ENCODE data around the gene CHST8.

Gene CHST8

GRCh38 chr19:33621811-33622504 is at the start of gene CHST8:
Gene CHST8 (plus strand): TSS chr19:33621953. CDS start chr19:33689262, 67,309 bp downstream.
- TF ChIP-seq BHLHE40 (IDR thresholded peaks at IDR 0.05; ENCODE audit: borderline replicate concordance): no peak
- TF ChIP-seq ELF4 (IDR thresholded peaks at IDR 0.05): no peak
- no peak for TF ChIP-seq PKNOX1 (IDR thresholded peaks at IDR 0.05)
- TF ChIP-seq FOXK2 (IDR thresholded peaks at IDR 0.05): no peak
- no peak for TF ChIP-seq SUZ12 (IDR thresholded peaks at IDR 0.05)
- no peak for TF ChIP-seq FOXM1 (IDR thresholded peaks at IDR 0.05; ENCODE audit: borderline replicate concordance)
- TF ChIP-seq HDGF (IDR thresholded peaks at IDR 0.05; ENCODE audit: borderline replicate concordance): no peak
- TF ChIP-seq CTBP1 (IDR thresholded peaks at IDR 0.05; ENCODE audit: borderline replicate concordance): no peak
- no peak for TF ChIP-seq SP1 (IDR thresholded peaks at IDR 0.05)
- no peak for TF ChIP-seq ARNT (IDR thresholded peaks at IDR 0.05)
- ChIA-PET CTCF (no interaction called here), POLR2A (interaction anchor here (0.7 kb wide), 1 partner anchor 319 kb away, joined by 3 read pairs; the partner anchor contains the start of gene CEBPA)
- peak; percentile 82 for DNase-seq (ENCODE audit: extremely low spot score)

GRCh38 chr19:33572929-33573328 is 48.8 kb upstream of the CHST8 start:
- no peak for DNase-seq (ENCODE audit: extremely low spot score)
- TF ChIP-seq BHLHE40 (IDR thresholded peaks at IDR 0.05; ENCODE audit: borderline replicate concordance): no peak
- no peak for TF ChIP-seq LEF1 (IDR thresholded peaks at IDR 0.05; ENCODE audit: borderline replicate concordance)
- no peak for TF ChIP-seq NFRKB (IDR thresholded peaks at IDR 0.05)
- TF ChIP-seq SUZ12 (IDR thresholded peaks at IDR 0.05): no peak
- no peak for TF ChIP-seq SP1 (IDR thresholded peaks at IDR 0.05)
- TF ChIP-seq L3MBTL2 (conservative IDR thresholded peaks at IDR 0.05): no peak
- CTCF ChIA-PET: no interaction called here
- POLR2A ChIA-PET: no interaction called here

- CTCF ChIA-PET: no interaction called here
- no peak for TF ChIP-seq FOXK2 (IDR thresholded peaks at IDR 0.05)
- POLR2A ChIA-PET: no interaction called here
- no peak for DNase-seq (ENCODE audit: extremely low spot score)
Measured at GRCh38 chr19:33574824-33575223, 46.9 kb upstream of the CHST8 start.

- CTCF ChIA-PET: no interaction called here
- no peak for DNase-seq (ENCODE audit: extremely low spot score)
- no peak for TF ChIP-seq FOXA1 (IDR thresholded peaks at IDR 0.05)
- no peak for TF ChIP-seq ARNT (IDR thresholded peaks at IDR 0.05)
- TF ChIP-seq TARDBP (IDR thresholded peaks at IDR 0.05): no peak
- TF ChIP-seq FOXK2 (IDR thresholded peaks at IDR 0.05): no peak
- TF ChIP-seq FOXM1 (IDR thresholded peaks at IDR 0.05; ENCODE audit: borderline replicate concordance): no peak
- no peak for TF ChIP-seq HDGF (IDR thresholded peaks at IDR 0.05; ENCODE audit: borderline replicate concordance)
- TF ChIP-seq LEF1 (IDR thresholded peaks at IDR 0.05; ENCODE audit: borderline replicate concordance): no peak
- TF ChIP-seq L3MBTL2 (conservative IDR thresholded peaks at IDR 0.05): no peak
- TF ChIP-seq SP1 (IDR thresholded peaks at IDR 0.05): no peak
- TF ChIP-seq ELF4 (IDR thresholded peaks at IDR 0.05): no peak
- no peak for TF ChIP-seq CTBP1 (IDR thresholded peaks at IDR 0.05; ENCODE audit: borderline replicate concordance)
- no peak for TF ChIP-seq NFRKB (IDR thresholded peaks at IDR 0.05)
- no peak for TF ChIP-seq ZNF384 (IDR thresholded peaks at IDR 0.05)
- no peak for TF ChIP-seq BHLHE40 (IDR thresholded peaks at IDR 0.05; ENCODE audit: borderline replicate concordance)
- no peak for TF ChIP-seq PKNOX1 (IDR thresholded peaks at IDR 0.05)
- TF ChIP-seq SUZ12 (IDR thresholded peaks at IDR 0.05): no peak
- POLR2A ChIA-PET: no interaction called here
Measured at GRCh38 chr19:33578697-33579096, 43.1 kb upstream of the CHST8 start.

- ChIA-PET CTCF (no interaction called here), POLR2A (no interaction called here)
- TF ChIP-seq BHLHE40 (IDR thresholded peaks at IDR 0.05; ENCODE audit: borderline replicate concordance): no peak
- TF ChIP-seq ARNT (IDR thresholded peaks at IDR 0.05): no peak
- no peak for TF ChIP-seq HDGF (IDR thresholded peaks at IDR 0.05; ENCODE audit: borderline replicate concordance)
- TF ChIP-seq SP1 (IDR thresholded peaks at IDR 0.05): no peak
- no peak for TF ChIP-seq FOXA1 (IDR thresholded peaks at IDR 0.05)
- TF ChIP-seq FOXM1 (IDR thresholded peaks at IDR 0.05; ENCODE audit: borderline replicate concordance): no peak
- TF ChIP-seq PKNOX1 (IDR thresholded peaks at IDR 0.05): no peak
- TF ChIP-seq SUZ12 (IDR thresholded peaks at IDR 0.05): no peak
- no peak for TF ChIP-seq ELF4 (IDR thresholded peaks at IDR 0.05)
- no peak for TF ChIP-seq FOXK2 (IDR thresholded peaks at IDR 0.05)
- no peak for TF ChIP-seq NFRKB (IDR thresholded peaks at IDR 0.05)
- TF ChIP-seq L3MBTL2 (conservative IDR thresholded peaks at IDR 0.05): no peak
- no peak for TF ChIP-seq TARDBP (IDR thresholded peaks at IDR 0.05)
- TF ChIP-seq ZNF384 (IDR thresholded peaks at IDR 0.05): no peak
- TF ChIP-seq LEF1 (IDR thresholded peaks at IDR 0.05; ENCODE audit: borderline replicate concordance): no peak
- no peak for TF ChIP-seq CTBP1 (IDR thresholded peaks at IDR 0.05; ENCODE audit: borderline replicate concordance)
- no peak for DNase-seq (ENCODE audit: extremely low spot score)
Measured at GRCh38 chr19:33580026-33580644, 41.6 kb upstream of the CHST8 start.

- CTCF ChIA-PET: no interaction called here
- DNase-seq (ENCODE audit: extremely low spot score): no peak
- POLR2A ChIA-PET: no interaction called here
- TF ChIP-seq FOXA1 (IDR thresholded peaks at IDR 0.05) (no peak), LEF1 (IDR thresholded peaks at IDR 0.05; ENCODE audit: borderline replicate concordance) (no peak), FOXM1 (IDR thresholded peaks at IDR 0.05; ENCODE audit: borderline replicate concordance) (no peak), ARNT (IDR thresholded peaks at IDR 0.05) (no peak), HDGF (IDR thresholded peaks at IDR 0.05; ENCODE audit: borderline replicate concordance) (no peak), NFRKB (IDR thresholded peaks at IDR 0.05) (no peak)
Measured at GRCh38 chr19:33580645-33581037, 41.1 kb upstream of the CHST8 start.
